Measurements from ENCODE around the gene COPS2.

DNA sequence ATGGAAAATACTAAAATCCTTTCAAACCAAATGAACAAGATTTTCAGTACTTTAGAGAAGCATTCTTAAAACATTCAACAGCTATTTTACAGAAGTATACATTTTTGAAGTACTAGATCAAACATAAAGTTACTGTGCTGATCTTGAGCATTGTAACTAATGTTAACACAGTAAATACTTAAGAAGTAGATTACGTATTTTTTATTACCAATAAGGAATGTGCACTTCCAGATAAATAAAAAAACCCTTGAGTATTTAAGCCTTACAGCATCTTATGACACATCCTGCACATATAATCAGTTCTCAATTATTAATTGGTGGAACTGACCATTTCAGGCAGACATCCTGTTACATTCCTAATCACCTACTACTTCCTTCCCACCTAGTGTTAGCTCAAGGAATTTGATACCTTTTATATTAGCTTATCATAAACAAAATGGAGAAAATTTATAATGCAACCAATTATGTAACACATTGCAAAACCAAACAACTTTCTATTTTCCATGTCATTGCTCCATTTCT lies 32.8 kb downstream of the COPS2 start:
- TF ChIP-seq, protein P1, sequence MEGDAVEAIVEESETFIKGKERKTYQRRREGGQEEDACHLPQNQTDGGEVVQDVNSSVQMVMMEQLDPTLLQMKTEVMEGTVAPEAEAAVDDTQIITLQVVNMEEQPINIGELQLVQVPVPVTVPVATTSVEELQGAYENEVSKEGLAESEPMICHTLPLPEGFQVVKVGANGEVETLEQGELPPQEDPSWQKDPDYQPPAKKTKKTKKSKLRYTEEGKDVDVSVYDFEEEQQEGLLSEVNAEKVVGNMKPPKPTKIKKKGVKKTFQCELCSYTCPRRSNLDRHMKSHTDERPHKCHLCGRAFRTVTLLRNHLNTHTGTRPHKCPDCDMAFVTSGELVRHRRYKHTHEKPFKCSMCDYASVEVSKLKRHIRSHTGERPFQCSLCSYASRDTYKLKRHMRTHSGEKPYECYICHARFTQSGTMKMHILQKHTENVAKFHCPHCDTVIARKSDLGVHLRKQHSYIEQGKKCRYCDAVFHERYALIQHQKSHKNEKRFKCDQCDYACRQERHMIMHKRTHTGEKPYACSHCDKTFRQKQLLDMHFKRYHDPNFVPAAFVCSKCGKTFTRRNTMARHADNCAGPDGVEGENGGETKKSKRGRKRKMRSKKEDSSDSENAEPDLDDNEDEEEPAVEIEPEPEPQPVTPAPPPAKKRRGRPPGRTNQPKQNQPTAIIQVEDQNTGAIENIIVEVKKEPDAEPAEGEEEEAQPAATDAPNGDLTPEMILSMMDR (IDR thresholded peaks at IDR 0.05; ENCODE audit: poor library complexity) = no peak
- no peak for TF ChIP-seq EZH2 (IDR thresholded peaks at IDR 0.05; ENCODE audit: borderline replicate concordance)
